Esophagus squamous epithelium (tissue), 5 donors: Measurements from ENCODE around the gene SPATA22. TPM values are rescaled to one million over a fixed set of nuclear protein-coding genes. Genes with fewer than 3 reads are reported as not detected.
"Not testable (repeated sequence)": the region's sequence is repeated elsewhere in the genome, so short reads cannot be mapped to it uniquely, and the experiment has no call there.

Experiments
- DNase-seq: peaks from one replicate; lab custom pipeline; 2025; lab: John Stamatoyannopoulos, UW
- H3K27ac ChIP-seq, 4 donors: fragments of 200-600 bp; sonication (generic); one replicate each; pipeline ENCODE4 v1.5.1; 2016 to 2019; ENCODE audit warnings: mild to moderate bottlenecking in 1 of 4
- H3K27me3 ChIP-seq, 4 donors: fragments of 200-600 bp; sonication (generic); 1 replicate in 3 of 4; 2 replicates in 1 of 4; pipeline versions ENCODE4 v1.5.1 to v1.6.0; 2017 to 2021; ENCODE audit warnings: antibody characterized with exemption in 1 of 4
- H3K36me3 ChIP-seq, 3 donors: fragments of 200-600 bp; sonication (generic); one replicate each; pipeline ENCODE4 v1.5.1; 2016 to 2019
- H3K4me1 ChIP-seq, 3 donors: fragments of 200-600 bp; sonication (generic); one replicate each; pipeline ENCODE4 v1.5.1; 2017 to 2019
- H3K4me3 ChIP-seq, 4 donors: fragments of 200-600 bp; sonication (generic); 1 replicate in 3 of 4; 2 replicates in 1 of 4; pipeline ENCODE4 v1.5.1; 2016 to 2019; ENCODE audit warnings: mild to moderate bottlenecking in 2 of 4, moderate library complexity in 1 of 4
- H3K9me3 ChIP-seq, 3 donors: fragments of 200-600 bp; sonication (generic); one replicate each; pipeline ENCODE4 v1.5.1; 2016 to 2019
- CTCF ChIP-seq, 6 experiments: fragments of 450-650 bp in 4 of 6; fragments of 200-600 bp in 2 of 6; sonication (generic) in 2 of 6; IDR thresholded peaks; one replicate each; pipeline ENCODE4 v1.5.1; 2016 to 2019; ENCODE audit warnings: antibody characterized with exemption in 6 of 6, mild to moderate bottlenecking in 4 of 6, moderate library complexity in 4 of 6
- POLR2A ChIP-seq, 4 donors: fragments of 450-650 bp; IDR thresholded peaks; one replicate each; pipeline ENCODE4 v1.6.1; 2017; ENCODE audit warnings: antibody characterized with exemption in 4 of 4, mild to moderate bottlenecking in 4 of 4, moderate library complexity in 3 of 4
- WGBS, 2 donors: methylation state at CpG; one replicate each; pipeline ENCODE4 v1.1.5; 2018; 5-methylcytosine and 5-hydroxymethylcytosine counted together
- intact Hi-C: fragments of 100-400 bp; cut with DNase I; formaldehyde crosslinking; loops from one replicate; pipeline ENCODE4 v1.15.0; 2022
- total RNA-seq, 4 donors: library from RNA; depleted of rRNA; stranded (reverse); fragments of >200 nt; gene quantifications; one replicate each; pipeline ENCODE4 v1.1.0, GENCODE V29; 2016
- donor health status: DM: yes; HTN: yes; CAD: no.

The SPATA22 gene
- total RNA-seq, 4 donors from 2014 or later, result 0.41 TPM; not detected in 3

- no peak for DNase-seq
- Histone ChIP-seq H3K4me1 (no peaks in the 10 kb centered on the region), H3K27me3 (peaks cover 0 to 9% (median 0%) of the 10 kb centered on the region in 4 donors), H3K27ac (no peak overlapping the region), H3K9me3 (no peaks in the 10 kb centered on the region), H3K4me3 (no peak overlapping the region), H3K36me3 (no peaks in the 10 kb centered on the region)
- intact Hi-C loops, result no loop called here
- 49 to 55% methylated on average over 2 of the region's 2 CpGs for WGBS, 2 donors
- no peak for TF ChIP-seq POLR2A (IDR thresholded peaks at IDR 0.05)
These were observed 31.2 kb downstream of the SPATA22 start for GRCh38 chr17:3440451-3440850.

- Histone ChIP-seq H3K4me1 (no peaks in the 10 kb centered on the region), H3K27ac (no peak overlapping the region), H3K9me3 (no peaks in the 10 kb centered on the region), H3K27me3 (peaks cover 0 to 7% (median 0%) of the 10 kb centered on the region in 4 donors), H3K4me3 (no peak overlapping the region), H3K36me3 (no peaks in the 10 kb centered on the region)
- intact Hi-C loops, result no loop called here
- TF ChIP-seq CTCF (IDR thresholded peaks at IDR 0.05) (no peak), POLR2A (IDR thresholded peaks at IDR 0.05) (no peak)
- WGBS, 2 donors, result 55 to 58% methylated on average over 1 of the region's 1 CpG
- DNase-seq, result no peak
These were observed 33.3 kb downstream of the SPATA22 start for GRCh38 chr17:3438368-3438767.

GRCh38 chr17:3433741-3434140 lies 37.9 kb downstream of the SPATA22 start, which contains the start of gene OR1E2:
Gene OR1E2, minus strand, starts transcription at chr17:3433841. Its CDS starts 0 bp downstream, at chr17:3433841.
- TF ChIP-seq POLR2A (IDR thresholded peaks at IDR 0.05) (no peak), CTCF (IDR thresholded peaks at IDR 0.05) (no peak)
- Histone ChIP-seq H3K27me3 (peaks cover 0 to 6% (median 0%) of the 10 kb centered on the region in 4 donors), H3K9me3 (no peaks in the 10 kb centered on the region), H3K4me3 (no peak within 1 kb of the TSS), H3K4me1 (no peaks in the 10 kb centered on the region), H3K36me3 (no peaks in the 10 kb centered on the region), H3K27ac (no peak within 1 kb of the TSS)
- DNase-seq, result no peak
- intact Hi-C loops, result no loop called here
- 57 to 67% methylated on average over 3 of the region's 3 CpGs for WGBS, 2 donors

- H3K27ac ChIP-seq, H3K4me3 ChIP-seq, H3K36me3 ChIP-seq, H3K4me1 ChIP-seq, H3K27me3 ChIP-seq, H3K9me3 ChIP-seq, intact Hi-C loops, DNase-seq: not testable (repeated sequence)
- 28 to 36% methylated on average over 7 of the region's 7 CpGs for WGBS, 2 donors
These were observed 38.4 kb downstream of the SPATA22 start for GRCh38 chr17:3433215-3433614.

GRCh38 chr17:3418222-3418621 lies 53.4 kb downstream of the SPATA22 start:
- H3K9me3 ChIP-seq, result no peaks in the 10 kb centered on the region
- TF ChIP-seq CTCF (IDR thresholded peaks at IDR 0.05) (no peak), POLR2A (IDR thresholded peaks at IDR 0.05) (no peak)
- peaks cover 0 to 5% (median 0%) of the 10 kb centered on the region in 4 donors for H3K27me3 ChIP-seq
- no peak overlapping the region for H3K27ac ChIP-seq
- WGBS, 2 donors, result 40 to 61% methylated on average over 2 of the region's 2 CpGs
- intact Hi-C loops, result no loop called here
- no peaks in the 10 kb centered on the region for H3K36me3 ChIP-seq
- H3K4me1 ChIP-seq, result no peaks in the 10 kb centered on the region
- no peak for DNase-seq
- no peak overlapping the region for H3K4me3 ChIP-seq

GRCh38 chr17:3415610-3416009 lies 56.0 kb downstream of the SPATA22 start:
- WGBS, 2 donors, result 66 to 79% methylated on average over 5 of the region's 5 CpGs
- no peak for DNase-seq
- Histone ChIP-seq H3K4me3 (no peak overlapping the region), H3K9me3 (no peaks in the 10 kb centered on the region), H3K36me3 (no peaks in the 10 kb centered on the region), H3K27me3 (peaks cover 0 to 6% (median 0%) of the 10 kb centered on the region in 4 donors), H3K27ac (no peak overlapping the region), H3K4me1 (no peaks in the 10 kb centered on the region)
- TF ChIP-seq POLR2A (IDR thresholded peaks at IDR 0.05), result no peak
- no peak for TF ChIP-seq CTCF (IDR thresholded peaks at IDR 0.05)
- intact Hi-C loops, result no loop called here

- H3K27ac ChIP-seq, H3K36me3 ChIP-seq, H3K4me1 ChIP-seq, H3K4me3 ChIP-seq, DNase-seq, intact Hi-C loops: not testable (repeated sequence)
- Histone ChIP-seq H3K27me3 (peaks cover 0 to 10% (median 0%) of the 10 kb centered on the region in 4 donors), H3K9me3 (peaks cover 0 to 12% (median 0%) of the 10 kb centered on the region in 3 donors)
- no CpG with 5 or more reads among the region's 16 CpGs for WGBS, 2 donors
These were observed 59.4 kb downstream of the SPATA22 start for GRCh38 chr17:3412216-3412615.
